Fibroblast of mammary gland (primary cell): ENCODE results near the gene SCN8A.

Experiments used
- DNase-seq: peaks from one replicate; pipeline ENCODE4 v3.0.0-alpha.2; 2010; ENCODE audit warnings: low read depth
- H3K4me3 ChIP-seq: 2 replicates; pipeline ENCODE4 v1.5.1; 2011; ENCODE audit warnings: low read depth, mild to moderate bottlenecking, low read length, moderate library complexity; ENCODE audit not compliant: control insufficient read depth
- TF ChIP-seq, protein P1 (sequence below): conservative IDR thresholded peaks from 2 replicates; pipeline ENCODE4 v1.5.1; 2011; ENCODE audit warnings: low read depth, low read length, inconsistent platforms; ENCODE audit not compliant: control insufficient read depth, insufficient read depth

SCN8A gene

DNA sequence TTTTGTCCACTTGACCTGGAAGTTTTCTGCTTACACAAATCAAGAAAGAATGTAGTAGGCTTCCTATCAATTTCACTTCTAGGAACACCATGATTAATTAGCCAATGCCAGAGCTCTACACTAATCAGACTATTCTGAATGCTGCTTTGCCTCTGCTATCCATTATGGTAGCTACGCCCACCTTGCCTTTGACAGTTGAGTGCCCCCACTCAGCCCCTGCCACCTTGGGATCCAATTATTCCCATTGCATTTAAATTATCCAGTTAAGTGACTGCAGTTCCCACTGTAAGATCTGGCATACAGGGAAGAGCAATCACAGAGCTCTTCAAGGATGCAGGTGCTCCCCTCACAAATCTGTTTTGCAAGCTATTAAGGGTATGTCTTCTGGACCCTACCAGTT is 210.0 kb downstream of the SCN8A start:
- no peak for DNase-seq
- H3K4me3 ChIP-seq, result no peak overlapping the region
- TF ChIP-seq, protein P1, sequence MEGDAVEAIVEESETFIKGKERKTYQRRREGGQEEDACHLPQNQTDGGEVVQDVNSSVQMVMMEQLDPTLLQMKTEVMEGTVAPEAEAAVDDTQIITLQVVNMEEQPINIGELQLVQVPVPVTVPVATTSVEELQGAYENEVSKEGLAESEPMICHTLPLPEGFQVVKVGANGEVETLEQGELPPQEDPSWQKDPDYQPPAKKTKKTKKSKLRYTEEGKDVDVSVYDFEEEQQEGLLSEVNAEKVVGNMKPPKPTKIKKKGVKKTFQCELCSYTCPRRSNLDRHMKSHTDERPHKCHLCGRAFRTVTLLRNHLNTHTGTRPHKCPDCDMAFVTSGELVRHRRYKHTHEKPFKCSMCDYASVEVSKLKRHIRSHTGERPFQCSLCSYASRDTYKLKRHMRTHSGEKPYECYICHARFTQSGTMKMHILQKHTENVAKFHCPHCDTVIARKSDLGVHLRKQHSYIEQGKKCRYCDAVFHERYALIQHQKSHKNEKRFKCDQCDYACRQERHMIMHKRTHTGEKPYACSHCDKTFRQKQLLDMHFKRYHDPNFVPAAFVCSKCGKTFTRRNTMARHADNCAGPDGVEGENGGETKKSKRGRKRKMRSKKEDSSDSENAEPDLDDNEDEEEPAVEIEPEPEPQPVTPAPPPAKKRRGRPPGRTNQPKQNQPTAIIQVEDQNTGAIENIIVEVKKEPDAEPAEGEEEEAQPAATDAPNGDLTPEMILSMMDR, result no peak

DNA sequence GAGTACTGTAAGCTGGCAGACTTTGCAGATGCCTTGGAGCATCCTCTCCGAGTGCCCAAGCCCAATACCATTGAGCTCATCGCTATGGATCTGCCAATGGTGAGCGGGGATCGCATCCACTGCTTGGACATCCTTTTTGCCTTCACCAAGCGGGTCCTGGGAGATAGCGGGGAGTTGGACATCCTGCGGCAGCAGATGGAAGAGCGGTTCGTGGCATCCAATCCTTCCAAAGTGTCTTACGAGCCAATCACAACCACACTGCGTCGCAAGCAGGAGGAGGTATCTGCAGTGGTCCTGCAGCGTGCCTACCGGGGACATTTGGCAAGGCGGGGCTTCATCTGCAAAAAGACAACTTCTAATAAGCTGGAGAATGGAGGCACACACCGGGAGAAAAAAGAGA is 215.9 kb downstream of the SCN8A start:
- TF ChIP-seq, protein P1, result no peak

DNA sequence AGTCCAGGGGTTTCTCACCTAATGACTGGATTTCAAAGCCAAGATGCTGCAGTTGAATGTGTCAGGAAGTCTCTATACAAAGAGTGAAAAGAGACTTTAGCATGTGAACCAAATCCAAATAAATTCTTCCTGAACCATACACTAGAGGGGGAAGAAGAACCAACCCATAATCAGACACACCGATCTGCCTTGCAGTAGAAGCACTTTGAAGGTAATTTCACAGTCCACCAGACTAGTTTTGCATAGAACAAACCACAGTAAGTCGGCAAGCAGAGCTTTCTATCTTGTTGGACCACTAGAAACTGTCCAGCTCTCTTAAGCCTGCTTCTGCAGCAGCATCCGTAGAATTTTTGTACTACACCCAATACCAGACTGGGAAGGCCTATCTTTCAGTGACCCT is 218.2 kb downstream of the SCN8A start:
- TF ChIP-seq, protein P1, result no peak
- no peak for DNase-seq
- H3K4me3 ChIP-seq, result no peak overlapping the region

More for the DNA sequence above, 215.9 kb downstream of the SCN8A start:
- no peak overlapping the region for H3K4me3 ChIP-seq
- no peak for DNase-seq

DNA sequence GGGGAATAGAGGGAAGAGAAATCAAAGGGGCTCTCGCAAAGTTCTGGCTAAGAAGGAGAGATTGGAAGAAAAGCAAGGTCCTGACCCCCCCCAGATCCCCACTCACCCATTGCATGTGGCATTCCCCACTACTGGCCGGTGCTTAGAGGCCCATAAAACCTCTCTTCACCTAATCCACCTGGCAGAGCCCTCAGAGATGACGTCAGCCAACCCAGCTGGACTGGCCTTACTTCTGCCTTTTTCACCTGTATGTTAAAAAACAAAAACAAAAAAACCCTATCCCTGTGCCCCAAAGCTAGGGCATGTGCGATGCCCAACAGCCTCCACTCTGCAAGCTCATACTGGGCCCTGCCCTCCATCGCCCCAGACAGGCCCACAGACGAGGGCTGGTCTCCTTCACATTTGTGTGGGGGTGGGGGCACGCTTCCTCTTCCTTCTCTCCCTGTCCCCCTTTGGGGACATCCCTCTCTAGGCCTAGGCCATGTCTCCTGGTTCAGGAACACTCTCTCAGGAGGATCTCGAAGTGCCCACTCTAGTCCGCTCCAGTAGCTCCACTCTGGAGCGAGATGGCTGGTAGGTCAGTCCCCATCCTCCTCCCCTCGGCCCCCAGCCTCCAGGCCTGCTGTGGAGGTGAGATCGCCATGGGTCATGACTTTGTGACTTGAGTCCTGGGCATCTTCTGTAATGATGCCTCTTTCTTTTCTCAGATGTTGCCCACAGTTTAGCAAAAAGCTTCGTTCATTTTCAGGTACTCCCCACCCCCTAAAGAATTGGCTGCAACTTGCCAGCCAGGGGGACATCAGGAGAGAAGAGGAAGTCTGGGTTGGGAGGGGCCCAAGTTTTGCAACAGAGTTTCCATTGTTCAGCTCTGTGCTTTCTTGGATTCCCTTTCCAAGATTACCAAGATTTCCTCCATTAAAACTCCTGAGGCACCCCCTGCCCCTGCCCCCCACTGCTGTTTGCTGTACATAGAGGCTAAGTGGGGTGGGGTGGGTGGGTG is 220.5 kb downstream of the SCN8A start:
- DNase-seq, result no peak
- TF ChIP-seq, protein P1, result no peak
- H3K4me3 ChIP-seq, result no peak overlapping the region

DNA sequence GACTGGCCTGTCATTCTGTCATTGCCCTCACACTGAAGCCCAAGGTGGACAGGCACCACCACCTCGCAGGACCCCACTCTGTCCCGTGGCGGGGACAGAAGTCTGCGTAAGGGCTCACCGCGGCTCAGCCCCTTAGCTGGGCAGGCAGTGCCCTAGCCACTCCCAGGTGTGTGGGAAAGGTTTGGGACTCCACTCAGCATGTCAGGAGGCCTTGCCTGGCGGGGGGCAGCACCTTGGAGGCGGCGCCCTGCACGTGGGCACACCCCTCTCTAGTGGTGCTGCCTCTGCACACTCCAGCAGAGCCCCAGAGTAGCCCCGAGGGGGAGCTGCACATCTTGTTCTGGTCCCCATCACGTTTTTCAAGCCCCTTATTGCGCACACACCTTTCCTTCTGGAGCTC is 221.8 kb downstream of the SCN8A start:
- TF ChIP-seq, protein P1, result no peak
- no peak overlapping the region for H3K4me3 ChIP-seq
- DNase-seq, result no peak

DNA sequence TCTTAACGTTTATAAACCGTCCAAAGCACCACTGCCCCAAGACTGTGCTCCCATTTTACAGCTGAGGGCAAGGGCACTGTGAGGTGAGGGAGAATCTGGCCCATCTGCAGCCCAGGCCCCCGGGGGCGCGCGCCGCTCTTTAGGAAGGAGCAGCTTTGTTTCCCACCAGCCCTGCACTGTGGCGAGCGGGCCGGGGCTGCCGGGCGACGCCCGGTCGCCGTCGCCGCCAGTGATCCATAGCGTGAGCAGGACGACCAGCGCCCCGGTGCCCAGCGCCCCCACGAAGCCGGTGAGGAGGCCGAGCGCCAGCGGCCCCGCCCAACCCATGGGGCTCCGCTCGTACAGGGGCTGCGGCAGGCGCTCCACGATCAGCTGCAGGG is 222.9 kb downstream of the SCN8A start:
- DNase-seq, result no peak
- TF ChIP-seq, protein P1, result no peak
- no peak overlapping the region for H3K4me3 ChIP-seq
